Fibroblast of villous mesenchyme (primary cell): Measurements from ENCODE around the gene TOR4A. TPM values are rescaled to one million over a fixed set of nuclear protein-coding genes. Genes with fewer than 3 reads are reported as not detected.

Experiments used
- DNase-seq: peaks from one replicate; pipeline ENCODE4 v3.0.0-alpha.2; 2010; ENCODE audit warnings: low read depth
- H3K4me3 ChIP-seq: 2 replicates; pipeline ENCODE4 v1.5.1; 2011; ENCODE audit warnings: low read depth, mild to moderate bottlenecking, low read length
- total RNA-seq: library from RNA; depleted of rRNA; stranded (reverse); fragments of >200 nt; gene quantifications from 2 replicates; pipeline ENCODE4 v1.2.3, GENCODE V29; 2012
- TF ChIP-seq, protein P1 (sequence below): IDR thresholded peaks from 2 replicates; pipeline ENCODE4 v1.5.1; 2012; ENCODE audit warnings: low read depth, mild to moderate bottlenecking, low read length; ENCODE audit not compliant: insufficient read depth

The TOR4A gene
- total RNA-seq, 1 donor, result 42.3 TPM

DNA sequence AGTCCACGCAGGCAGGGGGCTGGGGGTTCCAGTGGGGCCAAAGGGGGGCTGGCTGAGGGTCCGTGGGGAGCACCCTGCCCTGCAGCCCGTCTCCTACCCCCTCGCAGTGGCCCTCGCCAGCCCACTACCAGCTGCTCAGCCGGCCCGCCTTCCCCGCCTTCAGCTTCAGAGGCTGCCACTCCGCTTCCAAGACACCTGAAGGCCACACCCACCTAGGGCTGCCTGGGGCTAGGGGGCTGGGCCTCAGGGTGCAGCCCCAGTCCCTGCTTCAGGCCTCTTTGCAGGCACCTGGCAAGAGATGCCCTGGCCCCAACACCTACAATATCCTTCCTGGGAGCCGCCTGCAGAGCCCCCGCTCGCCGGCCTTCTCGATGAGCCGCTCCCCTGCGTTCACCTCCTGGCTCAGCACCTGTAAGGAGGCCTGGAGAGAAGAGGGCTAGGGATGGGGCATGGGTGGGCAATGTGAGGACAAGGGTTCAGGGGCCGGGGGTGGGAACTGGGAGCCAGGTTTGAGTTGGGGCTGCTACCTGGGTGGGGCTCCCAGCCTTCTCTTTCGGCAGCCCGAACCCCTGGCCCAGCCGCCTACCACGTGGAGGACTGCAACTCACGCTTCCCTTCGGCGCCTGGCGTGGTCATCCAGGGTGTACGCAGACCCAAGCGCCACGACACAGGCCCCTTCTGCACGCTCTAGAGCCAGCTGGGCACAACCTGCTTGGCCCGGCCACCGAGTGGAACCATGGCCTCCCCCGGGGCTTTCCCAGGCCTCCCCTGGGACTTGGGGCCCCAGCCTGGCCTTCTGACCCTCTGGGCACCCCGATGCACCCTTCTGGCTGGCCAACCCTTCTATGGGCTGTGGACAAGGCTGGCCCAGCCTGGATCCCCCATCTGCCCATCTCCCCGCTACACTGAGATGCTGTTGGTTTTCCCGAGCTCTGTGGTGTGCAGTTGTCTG lies 24.7 kb upstream of the TOR4A start:
- TF ChIP-seq, protein P1, sequence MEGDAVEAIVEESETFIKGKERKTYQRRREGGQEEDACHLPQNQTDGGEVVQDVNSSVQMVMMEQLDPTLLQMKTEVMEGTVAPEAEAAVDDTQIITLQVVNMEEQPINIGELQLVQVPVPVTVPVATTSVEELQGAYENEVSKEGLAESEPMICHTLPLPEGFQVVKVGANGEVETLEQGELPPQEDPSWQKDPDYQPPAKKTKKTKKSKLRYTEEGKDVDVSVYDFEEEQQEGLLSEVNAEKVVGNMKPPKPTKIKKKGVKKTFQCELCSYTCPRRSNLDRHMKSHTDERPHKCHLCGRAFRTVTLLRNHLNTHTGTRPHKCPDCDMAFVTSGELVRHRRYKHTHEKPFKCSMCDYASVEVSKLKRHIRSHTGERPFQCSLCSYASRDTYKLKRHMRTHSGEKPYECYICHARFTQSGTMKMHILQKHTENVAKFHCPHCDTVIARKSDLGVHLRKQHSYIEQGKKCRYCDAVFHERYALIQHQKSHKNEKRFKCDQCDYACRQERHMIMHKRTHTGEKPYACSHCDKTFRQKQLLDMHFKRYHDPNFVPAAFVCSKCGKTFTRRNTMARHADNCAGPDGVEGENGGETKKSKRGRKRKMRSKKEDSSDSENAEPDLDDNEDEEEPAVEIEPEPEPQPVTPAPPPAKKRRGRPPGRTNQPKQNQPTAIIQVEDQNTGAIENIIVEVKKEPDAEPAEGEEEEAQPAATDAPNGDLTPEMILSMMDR, result no peak
- H3K4me3 ChIP-seq, result no peak overlapping the region
- no peak for DNase-seq

- peak overlapping the region; percentile 78 for H3K4me3 ChIP-seq
- DNase-seq, result no peak
- TF ChIP-seq, protein P1, result no peak
Measured at GRCh38 chr9:137253717-137254623, 23.6 kb upstream of the TOR4A start.

- TF ChIP-seq, protein P1, result no peak
- H3K4me3 ChIP-seq, result peak within 1 kb of the TSS; percentile 94
- DNase-seq, result peak; percentile 88
Measured at GRCh38 chr9:137254624-137255447, 22.7 kb upstream of the TOR4A start, which contains the start of gene NELFB. NELFB (plus strand) TSS chr9:137255327.

DNA sequence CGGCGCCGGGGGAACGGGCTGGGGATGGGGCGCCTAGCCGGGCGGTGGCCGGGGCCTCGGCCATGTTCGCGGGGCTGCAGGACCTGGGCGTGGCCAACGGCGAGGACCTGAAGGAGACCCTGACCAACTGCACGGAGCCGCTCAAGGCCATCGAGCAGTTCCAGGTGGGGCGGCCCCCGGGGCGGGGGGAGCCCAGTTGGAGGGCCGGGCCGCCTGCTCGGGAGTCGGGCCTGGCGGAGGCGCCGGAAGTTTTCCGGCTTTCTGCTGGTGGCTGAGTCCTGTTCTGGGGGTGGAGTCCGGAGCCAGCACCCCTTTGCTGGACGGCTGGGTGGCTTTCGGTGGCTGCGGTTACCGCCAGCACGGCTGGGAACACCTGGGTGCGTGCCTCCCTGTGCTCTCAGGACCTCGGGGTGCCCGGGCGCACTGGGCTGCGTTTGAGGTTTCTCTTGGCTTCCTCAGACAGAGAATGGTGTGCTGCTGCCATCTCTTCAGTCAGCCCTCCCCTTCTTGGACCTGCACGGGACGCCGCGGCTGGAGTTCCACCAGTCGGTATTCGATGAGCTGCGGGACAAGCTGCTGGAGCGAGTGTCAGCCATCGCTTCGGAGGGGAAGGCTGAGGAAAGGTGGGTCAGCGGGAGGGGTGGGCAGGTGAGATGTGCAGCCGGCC lies 21.9 kb upstream of the TOR4A start:
- peak overlapping the region; percentile 94 for H3K4me3 ChIP-seq
- TF ChIP-seq, protein P1, result no peak
- DNase-seq, result peak; percentile 36

DNA sequence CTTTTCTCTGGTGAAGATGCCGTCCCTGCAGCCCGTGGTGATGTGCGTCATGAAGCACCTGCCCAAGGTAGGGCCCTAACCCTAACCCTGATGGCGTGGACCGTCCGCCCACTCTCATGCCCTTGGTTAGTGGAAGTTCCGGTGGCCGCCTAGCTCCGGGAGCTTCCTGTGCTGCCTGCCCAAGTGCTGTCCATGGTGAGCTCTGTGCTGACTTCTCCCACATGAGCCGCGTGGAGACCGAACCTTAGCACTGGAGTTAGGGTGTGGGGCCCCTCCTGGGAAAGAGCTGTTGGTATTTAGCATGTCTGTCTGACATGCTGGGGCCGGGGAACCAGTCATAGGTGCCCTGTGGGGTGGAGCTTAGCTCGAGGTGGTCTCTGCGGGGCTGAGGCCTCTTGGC lies 21.2 kb upstream of the TOR4A start:
- no peak for DNase-seq
- TF ChIP-seq, protein P1, result no peak
- peak overlapping the region; percentile 94 for H3K4me3 ChIP-seq
